ENCODE measurements around the gene FNTB. TPM values are rescaled to one million over a fixed set of nuclear protein-coding genes. Genes with fewer than 3 reads are reported as not detected.

Gene FNTB
- total RNA-seq, 2 donors from 2014 or later = 12.1 to 20.7 TPM

DNA sequence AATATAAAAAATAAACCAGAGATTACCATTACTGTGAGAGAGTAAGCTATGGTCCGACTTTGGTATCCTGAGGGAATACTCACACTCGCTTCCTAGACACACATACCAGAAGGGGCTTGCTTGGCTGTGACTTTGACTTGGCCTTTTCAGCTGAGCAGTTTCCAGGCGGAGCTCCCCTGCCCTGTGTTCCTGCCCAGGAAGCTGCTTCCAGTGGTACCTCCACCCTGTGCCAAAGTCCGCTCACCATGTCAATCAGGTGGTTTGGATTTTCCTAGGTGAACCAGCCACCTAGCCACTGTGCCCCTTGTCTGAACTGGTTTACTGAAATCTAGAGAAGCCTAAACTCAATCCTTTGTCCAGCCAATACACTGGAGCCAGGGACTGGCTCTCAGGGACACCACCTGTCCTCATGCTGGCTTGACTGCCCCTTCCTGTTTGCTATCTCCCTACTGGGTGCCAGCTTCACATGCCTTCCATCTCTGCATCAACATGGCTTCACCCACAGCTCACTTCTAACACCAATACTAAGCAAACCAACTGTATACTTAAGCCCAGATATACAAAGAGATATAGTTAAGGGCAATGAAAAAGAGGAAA is 87.0 kb downstream of the FNTB start:
- no peaks in the 10 kb centered on the region for H3K36me3 ChIP-seq
- peak overlapping the region; percentile 60 for H3K27ac ChIP-seq

DNA sequence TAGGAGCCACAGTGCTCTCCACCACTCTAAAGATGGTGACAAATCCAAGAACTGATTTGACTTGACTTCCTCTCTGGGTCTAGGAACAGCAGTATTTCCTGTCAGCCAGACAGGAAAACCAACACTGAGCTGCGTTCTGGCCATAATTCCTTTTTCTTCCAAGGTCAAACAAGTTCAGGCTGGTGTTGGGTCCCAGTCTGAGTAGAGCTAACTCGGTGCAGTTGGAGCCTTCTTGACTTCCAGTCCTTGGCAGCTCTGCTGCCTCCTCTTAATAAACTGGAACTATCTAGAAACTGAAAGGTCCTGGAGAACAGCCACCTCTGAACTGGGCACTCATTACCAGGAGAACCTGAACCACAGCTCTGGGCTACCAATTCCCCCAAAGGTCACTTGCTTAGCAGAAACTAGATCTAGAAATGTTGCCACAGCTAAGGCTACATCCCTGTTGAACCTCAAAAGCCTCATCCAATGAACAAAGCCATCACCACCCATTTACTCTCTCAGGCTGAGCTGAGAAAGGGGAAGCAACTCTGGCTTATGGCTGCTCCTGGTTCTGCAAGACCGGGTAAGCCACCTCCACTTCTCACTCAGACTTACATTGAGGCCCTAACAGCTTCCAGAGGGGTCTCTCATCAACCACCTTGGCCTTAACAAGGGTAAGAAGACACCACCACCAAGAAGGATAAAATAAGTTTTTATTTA is 87.9 kb downstream of the FNTB start:
- no peaks in the 10 kb centered on the region for H3K27me3 ChIP-seq
- TF ChIP-seq, protein P1, sequence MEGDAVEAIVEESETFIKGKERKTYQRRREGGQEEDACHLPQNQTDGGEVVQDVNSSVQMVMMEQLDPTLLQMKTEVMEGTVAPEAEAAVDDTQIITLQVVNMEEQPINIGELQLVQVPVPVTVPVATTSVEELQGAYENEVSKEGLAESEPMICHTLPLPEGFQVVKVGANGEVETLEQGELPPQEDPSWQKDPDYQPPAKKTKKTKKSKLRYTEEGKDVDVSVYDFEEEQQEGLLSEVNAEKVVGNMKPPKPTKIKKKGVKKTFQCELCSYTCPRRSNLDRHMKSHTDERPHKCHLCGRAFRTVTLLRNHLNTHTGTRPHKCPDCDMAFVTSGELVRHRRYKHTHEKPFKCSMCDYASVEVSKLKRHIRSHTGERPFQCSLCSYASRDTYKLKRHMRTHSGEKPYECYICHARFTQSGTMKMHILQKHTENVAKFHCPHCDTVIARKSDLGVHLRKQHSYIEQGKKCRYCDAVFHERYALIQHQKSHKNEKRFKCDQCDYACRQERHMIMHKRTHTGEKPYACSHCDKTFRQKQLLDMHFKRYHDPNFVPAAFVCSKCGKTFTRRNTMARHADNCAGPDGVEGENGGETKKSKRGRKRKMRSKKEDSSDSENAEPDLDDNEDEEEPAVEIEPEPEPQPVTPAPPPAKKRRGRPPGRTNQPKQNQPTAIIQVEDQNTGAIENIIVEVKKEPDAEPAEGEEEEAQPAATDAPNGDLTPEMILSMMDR (IDR thresholded peaks at IDR 0.05) = no peak
- DNase-seq = no peak
- no peaks in the 10 kb centered on the region for H3K36me3 ChIP-seq
- H3K9ac ChIP-seq (ENCODE audit: low read depth in 2 of 2, low read length in 2 of 2) = no peak overlapping the region
- peak overlapping the region; percentile 60 for H3K27ac ChIP-seq
- no peaks in the 10 kb centered on the region for H3K9me3 ChIP-seq
- intact Hi-C loops (cut with DNase I) = no loop called here
- H3K4me1 ChIP-seq = peaks cover 28% of the 10 kb centered on the region
- H3K4me3 ChIP-seq = no peak overlapping the region

More for the DNA sequence above, 87.0 kb downstream of the FNTB start:
- H3K4me3 ChIP-seq = no peak overlapping the region
- H3K9ac ChIP-seq (ENCODE audit: low read depth in 2 of 2, low read length in 2 of 2) = peak overlapping the region in 1 of 2 donors; percentile 65
- no peaks in the 10 kb centered on the region for H3K9me3 ChIP-seq
- no peaks in the 10 kb centered on the region for H3K27me3 ChIP-seq
- TF ChIP-seq, protein P1 (IDR thresholded peaks at IDR 0.05) = no peak
- intact Hi-C loops (cut with DNase I) = no loop called here
- DNase-seq = peak; percentile 90
- peaks cover 28% of the 10 kb centered on the region for H3K4me1 ChIP-seq

DNA sequence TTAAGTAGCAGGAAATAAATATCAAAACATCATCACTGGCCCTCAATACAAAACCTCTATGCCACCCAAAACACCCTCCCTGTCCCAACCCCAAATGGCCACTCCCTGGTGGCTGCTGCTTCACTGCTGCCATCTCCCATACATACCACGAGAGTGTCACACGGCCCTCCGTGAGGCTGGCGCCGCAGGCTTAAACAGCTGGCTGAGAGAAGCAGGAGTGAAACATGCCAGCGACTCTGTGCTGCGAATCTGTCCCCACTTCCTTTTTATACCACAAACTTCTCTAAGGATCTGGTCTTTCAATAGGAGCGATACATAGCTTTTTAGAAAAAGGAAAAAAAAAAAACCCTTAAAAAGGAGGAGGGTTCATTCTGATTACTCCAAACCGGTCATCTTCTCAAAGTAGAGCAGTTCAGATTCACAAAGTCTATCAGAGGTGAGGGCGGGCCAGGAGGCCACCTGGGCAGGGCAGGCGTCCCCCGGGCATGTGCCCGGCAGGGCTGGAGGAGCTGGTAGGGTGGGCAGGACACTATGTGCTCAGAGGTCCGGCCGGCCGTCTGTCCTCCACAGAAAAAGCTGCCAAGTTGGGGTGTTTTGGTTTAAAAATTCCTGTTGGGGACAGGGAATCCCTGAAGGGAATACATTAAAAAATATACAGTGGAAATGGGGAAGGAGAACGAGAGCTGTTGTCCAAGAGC is 89.1 kb downstream of the FNTB start:
- DNase-seq = no peak
- Histone ChIP-seq H3K4me3 (no peak overlapping the region), H3K9me3 (no peaks in the 10 kb centered on the region), H3K36me3 (no peaks in the 10 kb centered on the region), H3K27me3 (no peaks in the 10 kb centered on the region), H3K9ac (ENCODE audit: low read depth in 2 of 2, low read length in 2 of 2) (no peak overlapping the region), H3K4me1 (peaks cover 27% of the 10 kb centered on the region), H3K27ac (no peak overlapping the region)
- TF ChIP-seq, protein P1 (IDR thresholded peaks at IDR 0.05) = no peak
- intact Hi-C loops (cut with DNase I) = no loop called here

DNA sequence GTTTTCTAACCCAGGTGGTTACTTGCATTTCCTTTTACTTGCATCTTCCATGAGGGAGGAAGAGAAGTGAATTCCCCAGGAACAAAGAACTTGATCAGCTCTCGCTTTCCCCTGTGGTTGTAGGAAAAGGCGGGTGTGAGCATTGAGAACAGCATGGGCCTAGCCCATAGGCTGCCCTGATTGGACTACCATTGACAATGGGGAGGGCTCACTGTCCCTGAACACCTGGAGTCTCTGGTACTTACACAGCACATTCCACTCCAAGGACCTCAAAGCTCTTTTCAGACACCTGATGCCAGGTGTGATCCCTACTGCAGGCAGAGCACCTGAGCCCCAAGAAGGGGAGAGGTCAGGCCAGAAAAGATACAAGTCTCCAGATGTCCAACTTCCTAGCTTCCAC is 90.6 kb downstream of the FNTB start:
- no peak for DNase-seq
- H3K9ac ChIP-seq (ENCODE audit: low read depth in 2 of 2, low read length in 2 of 2) = no peak overlapping the region
- no peak overlapping the region for H3K27ac ChIP-seq
- no peaks in the 10 kb centered on the region for H3K9me3 ChIP-seq
- TF ChIP-seq, protein P1 (IDR thresholded peaks at IDR 0.05) = no peak
- no peak overlapping the region for H3K4me3 ChIP-seq
- H3K36me3 ChIP-seq = no peaks in the 10 kb centered on the region
- intact Hi-C loops (cut with DNase I) = no loop called here
- H3K4me1 ChIP-seq = peaks cover 28% of the 10 kb centered on the region
- no peaks in the 10 kb centered on the region for H3K27me3 ChIP-seq

DNA sequence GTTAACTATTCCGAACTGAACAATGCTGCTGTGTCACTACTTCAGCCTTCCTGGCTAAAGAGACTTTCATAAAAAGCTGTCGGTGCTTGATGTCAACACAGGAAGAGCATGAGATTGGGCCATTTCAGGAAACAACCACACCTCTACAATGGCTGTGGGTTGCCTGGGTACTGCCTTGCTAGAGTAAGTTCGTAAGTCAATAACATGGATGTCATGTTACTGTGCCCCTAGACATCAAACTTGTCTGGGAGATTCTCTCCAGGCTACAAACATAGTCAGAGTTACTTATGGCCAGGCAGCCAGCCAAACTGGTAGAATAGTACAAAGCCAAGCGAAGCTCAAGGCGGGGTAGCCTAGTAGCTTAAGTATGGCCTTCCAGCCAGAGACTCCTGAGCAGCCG is 92.5 kb downstream of the FNTB start:
- H3K36me3 ChIP-seq = no peaks in the 10 kb centered on the region
- intact Hi-C loops (cut with DNase I) = no loop called here
- TF ChIP-seq, protein P1 (IDR thresholded peaks at IDR 0.05) = no peak
- no peak overlapping the region for H3K27ac ChIP-seq
- H3K4me1 ChIP-seq = peaks cover 16% of the 10 kb centered on the region
- H3K9me3 ChIP-seq = no peaks in the 10 kb centered on the region
- H3K27me3 ChIP-seq = no peaks in the 10 kb centered on the region
- no peak overlapping the region for H3K9ac ChIP-seq (ENCODE audit: low read depth in 2 of 2, low read length in 2 of 2)
- no peak for DNase-seq
- H3K4me3 ChIP-seq = no peak overlapping the region

All from colonic mucosa (tissue), 4 donors.